GM10248 (cell line): ENCODE measurements around the gene AMOTL2.

Source experiments
- CTCF ChIA-PET: fragments of 300-600 bp; sonication (Branson Sonifier 250); formaldehyde crosslinking; extraction: SDS; loops from one replicate; lab custom pipeline; 2021; ENCODE audit warnings: antibody characterized with exemption; lab: Yijun Ruan, JAX
- POLR2A ChIA-PET: fragments of 350-650 bp; sonication (Branson Sonifier 250); formaldehyde crosslinking; extraction: SDS; loops from one replicate; lab custom pipeline; 2020; ENCODE audit warnings: antibody characterized with exemption; lab: Yijun Ruan, JAX
- DNase-seq: peaks from one replicate; pipeline ENCODE4 v3.0.0; 2012; ENCODE audit errors: extremely low spot score
- TF ChIP-seq, protein P1 (sequence below): IDR thresholded peaks from 2 replicates; pipeline ENCODE4 v1.5.1; 2012; ENCODE audit warnings: mild to moderate bottlenecking, low read depth; ENCODE audit errors: extremely low read depth, missing control alignments, control extremely low read depth

Gene AMOTL2

DNA sequence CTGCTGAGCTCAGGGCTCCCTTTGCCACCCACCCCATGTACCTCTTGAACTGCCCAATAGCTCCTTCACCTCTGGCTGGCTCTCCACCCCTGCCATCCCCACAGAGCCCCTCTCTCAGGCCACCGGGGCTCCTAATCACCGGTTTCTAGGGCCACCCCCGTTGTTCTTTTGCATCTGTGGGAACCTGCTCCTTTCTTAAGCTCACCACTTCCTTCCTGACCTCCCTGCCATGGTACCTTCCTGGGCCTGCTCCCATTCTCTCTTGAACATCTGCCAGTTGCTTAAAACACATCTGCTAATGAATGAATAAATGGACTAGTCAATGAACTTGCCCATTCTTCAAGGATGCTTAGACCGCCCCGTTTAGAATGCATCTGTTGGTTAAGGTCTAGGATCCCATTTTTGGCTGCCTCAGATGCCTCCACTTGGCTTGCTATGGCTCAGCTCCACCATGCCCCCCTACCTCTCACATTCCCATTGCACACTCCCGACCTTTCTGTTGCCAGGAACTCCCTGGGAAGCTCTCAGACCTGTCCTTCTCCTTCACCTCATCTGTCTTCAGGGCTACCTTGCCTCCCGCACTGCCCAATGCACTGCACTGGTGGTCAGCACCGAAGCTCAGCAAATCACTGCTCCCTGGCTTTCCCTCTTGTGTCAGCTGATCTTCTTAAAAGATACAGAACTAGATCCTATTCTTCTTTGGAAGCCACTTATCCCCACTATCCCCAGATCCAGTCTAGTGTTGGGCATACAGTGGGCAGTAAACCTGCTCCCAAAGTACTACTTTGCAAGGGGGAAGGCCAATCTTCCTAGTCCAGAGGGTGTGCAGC is 9.1 kb downstream of the AMOTL2 start:
- ChIA-PET CTCF (interaction anchor here (0.7 to 1.6 kb wide), 2 partner anchors 8 to 17 kb away, joined by 3 to 4 read pairs; no protein-coding TSS in a partner anchor), POLR2A (no interaction called here)
- TF ChIP-seq, protein P1, sequence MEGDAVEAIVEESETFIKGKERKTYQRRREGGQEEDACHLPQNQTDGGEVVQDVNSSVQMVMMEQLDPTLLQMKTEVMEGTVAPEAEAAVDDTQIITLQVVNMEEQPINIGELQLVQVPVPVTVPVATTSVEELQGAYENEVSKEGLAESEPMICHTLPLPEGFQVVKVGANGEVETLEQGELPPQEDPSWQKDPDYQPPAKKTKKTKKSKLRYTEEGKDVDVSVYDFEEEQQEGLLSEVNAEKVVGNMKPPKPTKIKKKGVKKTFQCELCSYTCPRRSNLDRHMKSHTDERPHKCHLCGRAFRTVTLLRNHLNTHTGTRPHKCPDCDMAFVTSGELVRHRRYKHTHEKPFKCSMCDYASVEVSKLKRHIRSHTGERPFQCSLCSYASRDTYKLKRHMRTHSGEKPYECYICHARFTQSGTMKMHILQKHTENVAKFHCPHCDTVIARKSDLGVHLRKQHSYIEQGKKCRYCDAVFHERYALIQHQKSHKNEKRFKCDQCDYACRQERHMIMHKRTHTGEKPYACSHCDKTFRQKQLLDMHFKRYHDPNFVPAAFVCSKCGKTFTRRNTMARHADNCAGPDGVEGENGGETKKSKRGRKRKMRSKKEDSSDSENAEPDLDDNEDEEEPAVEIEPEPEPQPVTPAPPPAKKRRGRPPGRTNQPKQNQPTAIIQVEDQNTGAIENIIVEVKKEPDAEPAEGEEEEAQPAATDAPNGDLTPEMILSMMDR, result no peak
- DNase-seq, result no peak

- no peak for DNase-seq
- CTCF ChIA-PET, result interaction anchor here (0.7 to 1.4 kb wide), 2 partner anchors 18 to 55 kb away, joined by 3 to 4 read pairs; no protein-coding TSS in a partner anchor
- TF ChIP-seq, protein P1, result no peak
- POLR2A ChIA-PET, result no interaction called here
These were observed 9.9 kb downstream of the AMOTL2 start for GRCh38 chr3:134364061-134364935.

- TF ChIP-seq, protein P1, result no peak
- ChIA-PET POLR2A (no interaction called here), CTCF (interaction anchor here (1.4 to 1.7 kb wide), 2 partner anchors 15 to 54 kb away, joined by 4 read pairs; no protein-coding TSS in a partner anchor)
- no peak for DNase-seq
These were observed 10.9 kb downstream of the AMOTL2 start for GRCh38 chr3:134363381-134363755.

- ChIA-PET CTCF (interaction anchor here (1.4 to 1.7 kb wide), 2 partner anchors 14 to 54 kb away, joined by 4 read pairs; no protein-coding TSS in a partner anchor), POLR2A (no interaction called here)
- TF ChIP-seq, protein P1, result no peak
- DNase-seq, result no peak
These were observed 11.4 kb downstream of the AMOTL2 start for GRCh38 chr3:134362670-134363380.

DNA sequence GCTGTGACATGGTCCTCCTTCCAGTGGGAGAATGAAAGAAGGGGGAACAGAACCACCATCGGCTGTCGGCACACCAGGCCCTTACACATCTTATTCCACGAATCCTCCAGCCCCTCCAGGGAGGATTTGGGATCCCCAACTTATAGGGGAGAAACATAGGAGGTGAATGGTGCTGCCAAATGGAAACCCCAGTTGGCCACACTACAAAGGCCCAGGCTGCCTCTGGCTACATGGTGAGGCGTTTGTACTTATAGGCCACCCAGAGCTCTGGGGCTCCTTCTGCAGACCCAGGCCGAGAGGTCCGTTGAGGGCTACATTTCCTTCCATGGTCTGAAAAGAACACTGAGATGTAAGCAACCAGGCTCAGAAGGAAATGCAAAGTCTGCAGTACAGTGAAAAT is 12.0 kb downstream of the AMOTL2 start:
- CTCF ChIA-PET, result interaction anchor here (1.7 kb wide), 1 partner anchor 13 kb away, joined by 4 read pairs; no protein-coding TSS in a partner anchor
- TF ChIP-seq, protein P1, result no peak
- POLR2A ChIA-PET, result no interaction called here
- no peak for DNase-seq
